Measurements from ENCODE around the gene ANXA4.

The ANXA4 gene

GRCh38 chr2:69769272-69769671 lies 27.3 kb downstream of the ANXA4 start:
- Histone ChIP-seq H3K36me3 (ENCODE audit: insufficient read depth, low read length) (no peaks in the 10 kb centered on the region), H2AFZ (ENCODE audit: low read length) (no peak overlapping the region), H3K4me3 (ENCODE audit: low read depth, low read length, poor library complexity, severe bottlenecking) (no peak overlapping the region), H3K27me3 (ENCODE audit: insufficient read depth, low read length) (no peaks in the 10 kb centered on the region), H4K20me1 (ENCODE audit: insufficient read depth, low read length) (no peaks in the 10 kb centered on the region), H3K9ac (ENCODE audit: low read length) (no peak overlapping the region), H3F3A (ENCODE audit: insufficient read depth, low read length) (no peaks in the 10 kb centered on the region), H3K27ac (ENCODE audit: low read depth, low read length, poor library complexity, severe bottlenecking) (no peak overlapping the region), H3K9me3 (ENCODE audit: low read length) (no peaks in the 10 kb centered on the region), H3K4me2 (ENCODE audit: low read length) (no peak overlapping the region), H3K4me1 (ENCODE audit: insufficient read depth, low read length, severe bottlenecking) (no peaks in the 10 kb centered on the region), H3K9me2 (ENCODE audit: low read depth, low read length) (no peaks in the 10 kb centered on the region), H3K79me2 (ENCODE audit: insufficient read depth, low read length) (no peaks in the 10 kb centered on the region)
- no peak for TF ChIP-seq EZH2 (IDR thresholded peaks at IDR 0.05; ENCODE audit: borderline replicate concordance, low read length)
- no peak for TF ChIP-seq CTCF (IDR thresholded peaks at IDR 0.05; ENCODE audit: low read length)

GRCh38 chr2:69770193-69770702 lies 28.3 kb downstream of the ANXA4 start:
- no peak overlapping the region for H2AFZ ChIP-seq (ENCODE audit: low read length)
- no peaks in the 10 kb centered on the region for H3K79me2 ChIP-seq (ENCODE audit: insufficient read depth, low read length)
- no peaks in the 10 kb centered on the region for H4K20me1 ChIP-seq (ENCODE audit: insufficient read depth, low read length)
- no peaks in the 10 kb centered on the region for H3K9me3 ChIP-seq (ENCODE audit: low read length)
- H3K4me1 ChIP-seq (ENCODE audit: insufficient read depth, low read length, severe bottlenecking) = no peaks in the 10 kb centered on the region
- H3K27ac ChIP-seq (ENCODE audit: low read depth, low read length, poor library complexity, severe bottlenecking) = no peak overlapping the region
- H3K4me2 ChIP-seq (ENCODE audit: low read length) = no peak overlapping the region
- H3F3A ChIP-seq (ENCODE audit: insufficient read depth, low read length) = no peaks in the 10 kb centered on the region
- H3K9ac ChIP-seq (ENCODE audit: low read length) = no peak overlapping the region
- no peaks in the 10 kb centered on the region for H3K36me3 ChIP-seq (ENCODE audit: insufficient read depth, low read length)
- no peaks in the 10 kb centered on the region for H3K27me3 ChIP-seq (ENCODE audit: insufficient read depth, low read length)
- no peaks in the 10 kb centered on the region for H3K9me2 ChIP-seq (ENCODE audit: low read depth, low read length)
- no peak overlapping the region for H3K4me3 ChIP-seq (ENCODE audit: low read depth, low read length, poor library complexity, severe bottlenecking)
- TF ChIP-seq CTCF (IDR thresholded peaks at IDR 0.05; ENCODE audit: low read length) (no peak), EZH2 (IDR thresholded peaks at IDR 0.05; ENCODE audit: borderline replicate concordance, low read length) (no peak)

- Histone ChIP-seq H3K36me3 (ENCODE audit: insufficient read depth, low read length) (no peaks in the 10 kb centered on the region), H2AFZ (ENCODE audit: low read length) (no peak overlapping the region), H3K27me3 (ENCODE audit: insufficient read depth, low read length) (no peaks in the 10 kb centered on the region), H3K9ac (ENCODE audit: low read length) (no peak overlapping the region), H3K27ac (ENCODE audit: low read depth, low read length, poor library complexity, severe bottlenecking) (no peak overlapping the region), H3K4me1 (ENCODE audit: insufficient read depth, low read length, severe bottlenecking) (no peaks in the 10 kb centered on the region), H3K4me3 (ENCODE audit: low read depth, low read length, poor library complexity, severe bottlenecking) (no peak overlapping the region), H3K4me2 (ENCODE audit: low read length) (no peak overlapping the region), H3F3A (ENCODE audit: insufficient read depth, low read length) (no peaks in the 10 kb centered on the region), H4K20me1 (ENCODE audit: insufficient read depth, low read length) (no peaks in the 10 kb centered on the region), H3K9me3 (ENCODE audit: low read length) (no peaks in the 10 kb centered on the region), H3K79me2 (ENCODE audit: insufficient read depth, low read length) (no peaks in the 10 kb centered on the region), H3K9me2 (ENCODE audit: low read depth, low read length) (no peaks in the 10 kb centered on the region)
- no peak for TF ChIP-seq EZH2 (IDR thresholded peaks at IDR 0.05; ENCODE audit: borderline replicate concordance, low read length)
- no peak for TF ChIP-seq CTCF (IDR thresholded peaks at IDR 0.05; ENCODE audit: low read length)
These were observed 28.8 kb downstream of the ANXA4 start for GRCh38 chr2:69770747-69771146.

All from OCI-LY1 (cell line).